GM12878 (cell line): Measurements from ENCODE around the gene MGAT5. TPM values are rescaled to one million over a fixed set of nuclear protein-coding genes. Genes with fewer than 3 reads are reported as not detected.

Source experiments
- ATF3 ChIP-seq: IDR thresholded peaks from 2 replicates; pipeline ENCODE4 v1.6.1; 2011; ENCODE audit warnings: low read depth, mild to moderate bottlenecking, low read length, moderate library complexity, borderline replicate concordance; ENCODE audit errors: extremely low read depth
- BCL3 ChIP-seq: IDR thresholded peaks from 2 replicates; pipeline ENCODE4 v1.6.1; 2011; ENCODE audit warnings: borderline replicate concordance, low read depth, mild to moderate bottlenecking, moderate library complexity, low read length; ENCODE audit not compliant: insufficient read depth, poor library complexity, severe bottlenecking
- BCLAF1 ChIP-seq: fragments of 450-650 bp; IDR thresholded peaks from 2 replicates; pipeline ENCODE4 v1.6.1; 2017; ENCODE audit warnings: antibody characterized with exemption, mild to moderate bottlenecking, moderate library complexity
- IRF4 ChIP-seq: IDR thresholded peaks from 2 replicates; pipeline ENCODE4 v1.6.1; 2011; ENCODE audit warnings: low read depth, low read length
- KDM1A ChIP-seq: fragments of 200-600 bp; sonication (generic); IDR thresholded peaks from 2 replicates; pipeline ENCODE4 v1.6.1; 2016; ENCODE audit warnings: borderline replicate concordance
- KLF5 ChIP-seq: fragments of 450-650 bp; IDR thresholded peaks from 2 replicates; pipeline ENCODE4 v1.6.1; 2014; ENCODE audit warnings: mild to moderate bottlenecking; ENCODE audit not compliant: partially characterized antibody
- MLLT1 ChIP-seq: fragments of 450-650 bp; IDR thresholded peaks from 2 replicates; pipeline ENCODE4 v1.6.1; 2016; ENCODE audit warnings: mild to moderate bottlenecking
- MTA2 ChIP-seq: fragments of 450-650 bp; IDR thresholded peaks from 2 replicates; pipeline ENCODE4 v1.6.1; 2016; ENCODE audit warnings: low read depth, mild to moderate bottlenecking, moderate library complexity
- NBN ChIP-seq: fragments of 450-650 bp; IDR thresholded peaks from 2 replicates; pipeline ENCODE4 v1.6.1; 2016
- NFIC ChIP-seq: IDR thresholded peaks from 2 replicates; pipeline ENCODE4 v1.6.1; 2012; ENCODE audit warnings: low read depth, mild to moderate bottlenecking, inconsistent platforms, low read length, moderate library complexity
- NR2C2 ChIP-seq: IDR thresholded peaks from 2 replicates; pipeline ENCODE4 v1.6.1; 2011; ENCODE audit warnings: borderline replicate concordance, low read depth; ENCODE audit not compliant: control insufficient read depth, insufficient read length
- RAD51 ChIP-seq: fragments of 450-650 bp; IDR thresholded peaks from 2 replicates; pipeline ENCODE4 v1.6.1; 2016; ENCODE audit warnings: moderate library complexity, mild to moderate bottlenecking, inconsistent platforms
- SP1 ChIP-seq: IDR thresholded peaks from one replicate; pipeline ENCODE4 v1.6.1; 2011; ENCODE audit warnings: low read depth, low read length
- ZBTB11 ChIP-seq: fragments of 450-650 bp; formaldehyde crosslinking; IDR thresholded peaks from 2 replicates; pipeline ENCODE4 v1.5.0; 2022; ENCODE audit warnings: mild to moderate bottlenecking, missing genetic modification characterization
- polyA plus RNA-seq, 11 experiments: library from polyadenylated mRNA; depleted of rRNA in 4 of 11; unstranded in 6 of 11; stranded (reverse) in 5 of 11; fragments of >200 nt; fragmentation: Nextera tagmentation in 4 of 11; fragmentation: Illumina TruSeq in 1 of 11; extraction: Ambion mirVana in 4 of 11; extraction: Trizol in 1 of 11; gene quantifications; 1 replicate in 1 of 11; 2 replicates in 10 of 11; pipeline versions ENCODE4 v1.2.1 to v1.2.3, GENCODE V29; 2011 to 2016; ENCODE audit warnings: inconsistent platforms in 2 of 11, missing spikeins in 2 of 11, low read depth in 1 of 11
- total RNA-seq, 4 experiments: library from RNA; depleted of rRNA in 3 of 4; stranded (reverse); fragments of >200 nt in 3 of 4; fragmentation: Illumina TruSeq in 1 of 4; extraction: Trizol in 1 of 4; gene quantifications; 2 replicates each; pipeline versions ENCODE4 v1.2.1 to v1.2.3, GENCODE V29; 2013 to 2021
- TF ChIP-seq, protein P1 (sequence below): IDR thresholded peaks from 2 replicates; pipeline ENCODE4 v1.6.1; 2012; ENCODE audit warnings: improper control_type of control experiment, low read depth, low read length; ENCODE audit not compliant: insufficient replicate concordance

MGAT5 gene
- total and polyA plus RNA-seq, 10 of the 15 experiments (the other 5 are each of a cell fraction or from before 2014, with no cell fraction given) = 4.9 to 104 (median 36.2) TPM

DNA sequence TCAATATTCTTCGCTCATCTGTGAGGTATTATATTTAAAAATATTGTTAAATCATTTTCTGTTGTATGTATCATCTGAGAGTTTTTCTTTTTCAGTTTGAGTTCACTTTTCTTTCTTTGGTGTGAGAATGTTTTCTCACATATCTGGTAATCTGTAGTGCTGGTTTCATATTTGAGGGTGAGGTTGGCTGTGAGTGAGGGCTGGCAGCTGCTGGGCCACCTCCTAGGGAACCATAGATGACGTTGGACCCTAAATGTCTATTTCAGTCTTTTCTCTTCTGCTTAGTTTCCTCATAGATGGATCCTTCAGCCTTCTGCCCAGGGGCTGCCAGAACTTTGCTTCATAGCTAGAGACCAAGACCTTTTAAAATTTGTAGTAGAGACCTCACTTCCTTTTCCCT lies 33.5 kb downstream of the MGAT5 start (continued):
- TF ChIP-seq ATF3 (no peak), KLF5 (no peak), IRF4 (peak; percentile 39; the same call in 1 of the 2 replicates), BCLAF1 (no peak), KDM1A (no peak), MTA2 (peak; percentile 68; the same call in 1 of the 2 replicates), NR2C2 (no peak), MLLT1 (no peak), BCL3 (peak; percentile 67), SP1 (no peak), RAD51 (no peak), NFIC (peak; percentile 82; the same call in 1 of the 2 replicates), ZBTB11 (CRISPR knock-in tag) (no peak), NBN (0 out of 2 replicates have a peak, but pooled peaks have one; percentile 21)
- TF ChIP-seq, protein P1, sequence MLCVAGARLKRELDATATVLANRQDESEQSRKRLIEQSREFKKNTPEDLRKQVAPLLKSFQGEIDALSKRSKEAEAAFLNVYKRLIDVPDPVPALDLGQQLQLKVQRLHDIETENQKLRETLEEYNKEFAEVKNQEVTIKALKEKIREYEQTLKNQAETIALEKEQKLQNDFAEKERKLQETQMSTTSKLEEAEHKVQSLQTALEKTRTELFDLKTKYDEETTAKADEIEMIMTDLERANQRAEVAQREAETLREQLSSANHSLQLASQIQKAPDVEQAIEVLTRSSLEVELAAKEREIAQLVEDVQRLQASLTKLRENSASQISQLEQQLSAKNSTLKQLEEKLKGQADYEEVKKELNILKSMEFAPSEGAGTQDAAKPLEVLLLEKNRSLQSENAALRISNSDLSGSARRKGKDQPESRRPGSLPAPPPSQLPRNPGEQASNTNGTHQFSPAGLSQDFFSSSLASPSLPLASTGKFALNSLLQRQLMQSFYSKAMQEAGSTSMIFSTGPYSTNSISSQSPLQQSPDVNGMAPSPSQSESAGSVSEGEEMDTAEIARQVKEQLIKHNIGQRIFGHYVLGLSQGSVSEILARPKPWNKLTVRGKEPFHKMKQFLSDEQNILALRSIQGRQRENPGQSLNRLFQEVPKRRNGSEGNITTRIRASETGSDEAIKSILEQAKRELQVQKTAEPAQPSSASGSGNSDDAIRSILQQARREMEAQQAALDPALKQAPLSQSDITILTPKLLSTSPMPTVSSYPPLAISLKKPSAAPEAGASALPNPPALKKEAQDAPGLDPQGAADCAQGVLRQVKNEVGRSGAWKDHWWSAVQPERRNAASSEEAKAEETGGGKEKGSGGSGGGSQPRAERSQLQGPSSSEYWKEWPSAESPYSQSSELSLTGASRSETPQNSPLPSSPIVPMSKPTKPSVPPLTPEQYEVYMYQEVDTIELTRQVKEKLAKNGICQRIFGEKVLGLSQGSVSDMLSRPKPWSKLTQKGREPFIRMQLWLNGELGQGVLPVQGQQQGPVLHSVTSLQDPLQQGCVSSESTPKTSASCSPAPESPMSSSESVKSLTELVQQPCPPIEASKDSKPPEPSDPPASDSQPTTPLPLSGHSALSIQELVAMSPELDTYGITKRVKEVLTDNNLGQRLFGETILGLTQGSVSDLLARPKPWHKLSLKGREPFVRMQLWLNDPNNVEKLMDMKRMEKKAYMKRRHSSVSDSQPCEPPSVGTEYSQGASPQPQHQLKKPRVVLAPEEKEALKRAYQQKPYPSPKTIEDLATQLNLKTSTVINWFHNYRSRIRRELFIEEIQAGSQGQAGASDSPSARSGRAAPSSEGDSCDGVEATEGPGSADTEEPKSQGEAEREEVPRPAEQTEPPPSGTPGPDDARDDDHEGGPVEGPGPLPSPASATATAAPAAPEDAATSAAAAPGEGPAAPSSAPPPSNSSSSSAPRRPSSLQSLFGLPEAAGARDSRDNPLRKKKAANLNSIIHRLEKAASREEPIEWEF = peak; percentile 66
